HG03469 (cell line): ENCODE data around the gene DNASE1L3.

Source experiments
- ATAC-seq: cut with Tn5 transposase; IDR thresholded peaks from one replicate; pipeline ENCODE4 v1.9.1; 2021; ENCODE audit warnings: mild to moderate bottlenecking, moderate library complexity, moderate number of reproducible peaks; ENCODE audit not compliant: unreplicated experiment

DNASE1L3 gene

GRCh38 chr3:58164199-58164879, 46.4 kb downstream of the DNASE1L3 start:
- ATAC-seq: no peak

GRCh38 chr3:58163234-58163633, 47.5 kb downstream of the DNASE1L3 start:
- no peak for ATAC-seq

- ATAC-seq: no peak
Measured at GRCh38 chr3:58161435-58162398, 49.1 kb downstream of the DNASE1L3 start.

GRCh38 chr3:58160399-58160798, 50.4 kb downstream of the DNASE1L3 start:
- no peak for ATAC-seq

- no peak for ATAC-seq
Measured at GRCh38 chr3:58158442-58159153, 52.2 kb downstream of the DNASE1L3 start.

GRCh38 chr3:58157700-58158099, 53.1 kb downstream of the DNASE1L3 start:
- ATAC-seq: no peak

- ATAC-seq: no peak
Measured at GRCh38 chr3:58155838-58156237, 54.9 kb downstream of the DNASE1L3 start.

GRCh38 chr3:58154626-58155449, 55.9 kb downstream of the DNASE1L3 start:
- ATAC-seq: no peak

GRCh38 chr3:58153371-58153770, 57.4 kb downstream of the DNASE1L3 start:
- no peak for ATAC-seq

- ATAC-seq: no peak
Measured at GRCh38 chr3:58152225-58153015, 58.4 kb downstream of the DNASE1L3 start.

- no peak for ATAC-seq
Measured at GRCh38 chr3:58151637-58152036, 59.1 kb downstream of the DNASE1L3 start.

GRCh38 chr3:58150810-58151199, 60.0 kb downstream of the DNASE1L3 start:
- ATAC-seq: no peak

GRCh38 chr3:58150130-58150809, 60.5 kb downstream of the DNASE1L3 start:
- ATAC-seq: no peak

GRCh38 chr3:58148049-58148448, 62.7 kb downstream of the DNASE1L3 start:
- no peak for ATAC-seq

- no peak for ATAC-seq
Measured at GRCh38 chr3:58144478-58145325, 66.1 kb downstream of the DNASE1L3 start.

GRCh38 chr3:58143417-58144055, 67.2 kb downstream of the DNASE1L3 start:
- ATAC-seq: no peak
